K562 (cell line): ENCODE data around the gene CRAT. TPM values are rescaled to one million over a fixed set of nuclear protein-coding genes. Genes with fewer than 3 reads are reported as not detected.
A peak's percentile ranks its signal among the peaks of the same experiment; 100 is the strongest.

ENCODE experiments used
- ATAC-seq: fragments of 200-7000 bp; cut with Tn5 transposase; 3 replicates; pipeline ENCODE4 v1.9.1; 2020; ENCODE audit warnings: moderate library complexity
- BruUV-seq: library from RNA; stranded (reverse); fragments of 400-500 nt; replicated peaks from 2 replicates; lab custom pipeline; 2021; lab: Mats Ljungman, UMichigan
- CTCF ChIA-PET: fragments of 300-600 bp; formaldehyde crosslinking; extraction: SDS; loops from one replicate; lab custom pipeline; 2021; ENCODE audit warnings: low intra/inter-chr PET ratio; lab: Yijun Ruan, JAX
- POLR2A ChIA-PET: fragments of 300-600, 350-650 bp; sonication (Branson Sonifier 250); formaldehyde crosslinking; extraction: SDS; loops from one replicate; lab custom pipeline; 2021; ENCODE audit warnings: antibody characterized with exemption, inconsistent platforms; lab: Yijun Ruan, JAX
- DNase-seq, 4 experiments: peaks; one replicate each; pipeline versions ENCODE4 v3.0.0 to v3.0.0-alpha.2; 2011 to 2018; ENCODE audit warnings: low spot score in 3 of 4, mixed read lengths in 3 of 4; ENCODE audit errors: extremely low read depth in 1 of 4
- FAIRE-seq: peaks from 2 replicates; lab custom pipeline; 2011; peaks lifted over from hg19 to GRCh38; lab: Jason Lieb, UNC
- H2AFZ ChIP-seq: 2 replicates; pipeline ENCODE4 v1.6.0; 2011; ENCODE audit warnings: low read depth, low read length, control low read depth, inconsistent platforms
- H3K27ac ChIP-seq: fragments of 200-600 bp; 3 replicates; pipeline ENCODE4 v1.8.0; 2011; ENCODE audit warnings: low read depth, mild to moderate bottlenecking, control low read depth, inconsistent platforms, low read length, moderate library complexity, mixed read lengths; ENCODE audit errors: extremely low read depth
- H3K27me3 ChIP-seq, 2 experiments: fragments of 300-600 bp in 1 of 2; 2 replicates in 1 of 2; 3 replicates in 1 of 2; pipeline versions ENCODE4 v1.6.0 to v1.8.0; 2011; ENCODE audit warnings: inconsistent platforms in 2 of 2, low read length in 2 of 2, mild to moderate bottlenecking in 1 of 2, mixed read lengths in 1 of 2, moderate library complexity in 1 of 2; ENCODE audit not compliant: control insufficient read depth in 2 of 2, insufficient read depth in 2 of 2
- H3K36me3 ChIP-seq: fragments of 300-600 bp; 3 replicates; pipeline ENCODE4 v1.8.0; 2011; ENCODE audit warnings: mild to moderate bottlenecking, low read length, inconsistent platforms; ENCODE audit not compliant: control insufficient read depth, insufficient read depth
- H3K4me1 ChIP-seq, 2 experiments: fragments of 200-600 bp in 1 of 2; replicated peaks in 1 of 2; 2 replicates in 1 of 2; 3 replicates in 1 of 2; pipeline versions ENCODE4 v1.5.1 to v1.8.0; 2011; ENCODE audit warnings: inconsistent platforms in 2 of 2, low read length in 2 of 2, mild to moderate bottlenecking in 1 of 2, mixed read lengths in 1 of 2, moderate library complexity in 1 of 2; ENCODE audit not compliant: control insufficient read depth in 2 of 2, insufficient read depth in 2 of 2
- H3K4me2 ChIP-seq: 2 replicates; pipeline ENCODE4 v1.6.1; 2011; ENCODE audit warnings: low read length, control low read depth, inconsistent platforms, mixed read lengths; ENCODE audit not compliant: insufficient read depth
- H3K4me3 ChIP-seq: fragments of 200-600 bp; sonication (generic), shearing (Covaris generic); 2 replicates; pipeline ENCODE4 v1.5.1; 2016; ENCODE audit warnings: control low read depth, inconsistent platforms
- H3K79me2 ChIP-seq: fragments of 200-600 bp; 3 replicates; pipeline ENCODE4 v1.8.0; 2011; ENCODE audit warnings: low read length, inconsistent platforms; ENCODE audit not compliant: control insufficient read depth, insufficient read depth
- H3K9ac ChIP-seq, 2 experiments: 2 replicates each; pipeline versions ENCODE4 v1.6.0 to v1.6.1; 2011; ENCODE audit warnings: low read depth in 2 of 2, low read length in 2 of 2, control low read depth in 1 of 2, inconsistent platforms in 1 of 2, mild to moderate bottlenecking in 1 of 2, mixed read lengths in 1 of 2; ENCODE audit not compliant: insufficient read depth in 1 of 2
- H3K9me1 ChIP-seq: one replicate; pipeline ENCODE4 v1.6.0; 2011; ENCODE audit warnings: inconsistent platforms, mild to moderate bottlenecking, low read length, moderate library complexity; ENCODE audit not compliant: control insufficient read depth, insufficient read depth
- H3K9me3 ChIP-seq: replicated peaks from 2 replicates; pipeline ENCODE4 v1.5.1; 2011; ENCODE audit warnings: low read depth, low read length, inconsistent platforms; ENCODE audit not compliant: control insufficient read depth, insufficient read depth
- H4K20me1 ChIP-seq: replicated peaks from 2 replicates; pipeline ENCODE4 v1.6.1; 2011; ENCODE audit warnings: low read length, inconsistent platforms, mixed read lengths; ENCODE audit not compliant: control insufficient read depth, insufficient read depth
- CREM ChIP-seq: IDR thresholded peaks from 2 replicates; pipeline ENCODE4 v1.6.1; 2014; ENCODE audit warnings: antibody characterized with exemption, low read depth
- CTCFL ChIP-seq: IDR thresholded peaks from 2 replicates; pipeline ENCODE4 v1.6.1; 2011; ENCODE audit warnings: borderline replicate concordance, low read depth, mild to moderate bottlenecking, moderate library complexity, low read length; ENCODE audit not compliant: insufficient read depth, poor library complexity, severe bottlenecking
- E4F1 ChIP-seq: fragments of 250-450 bp; sonication (Bioruptor Pico); IDR thresholded peaks from 2 replicates; pipeline ENCODE4 v1.5.0; 2021; ENCODE audit warnings: mild to moderate bottlenecking, borderline replicate concordance
- ETS2 ChIP-seq: IDR thresholded peaks from 2 replicates; pipeline ENCODE4 v1.6.1; 2016; ENCODE audit warnings: borderline replicate concordance, missing genetic modification characterization, mild to moderate bottlenecking, moderate library complexity, missing compliant biosample characterization; ENCODE audit not compliant: poor library complexity, severe bottlenecking
- GTF3C2 ChIP-seq: IDR thresholded peaks from 3 replicates; pipeline ENCODE4 v1.6.1; 2011; ENCODE audit warnings: borderline replicate concordance, mild to moderate bottlenecking, moderate library complexity; ENCODE audit not compliant: insufficient read length; ENCODE audit errors: extremely low read depth
- HLTF ChIP-seq: fragments of 450-650 bp; IDR thresholded peaks from 2 replicates; pipeline ENCODE4 v1.6.1; 2016
- HSF4 ChIP-seq: fragments of 250-450 bp; sonication (Bioruptor Pico); IDR thresholded peaks from 2 replicates; pipeline ENCODE4 v2.1.2; 2022; ENCODE audit warnings: mild to moderate bottlenecking, moderate library complexity, borderline replicate concordance
- NFE2 ChIP-seq: IDR thresholded peaks from 2 replicates; pipeline ENCODE4 v1.6.1; 2014; ENCODE audit warnings: antibody characterized with exemption, low read depth
- ZBTB9 ChIP-seq: fragments of 450-650 bp; formaldehyde crosslinking; IDR thresholded peaks from 2 replicates; pipeline ENCODE4 v1.4.0; 2020; ENCODE audit warnings: mild to moderate bottlenecking, moderate library complexity
- WGBS: fragments of 100-300 bp; shearing (Covaris generic); methylation state at CpG from one replicate; pipeline ENCODE4 v1.1.6; 2016; ENCODE audit warnings: low coverage, mixed read lengths; ENCODE audit not compliant: insufficient coverage; ENCODE audit errors: missing lambda C conversion rate; 5-methylcytosine and 5-hydroxymethylcytosine counted together
- in situ Hi-C: fragments of 300-500 bp; cut with MboI; formaldehyde crosslinking; loops from 4 replicates; pipeline ENCODE4 v1.15.0; 2018; ENCODE audit warnings: inconsistent platforms, mixed read lengths
- intact Hi-C: fragments of 100-400 bp; cut with micrococcal nuclease; formaldehyde crosslinking; loops from 2 replicates; pipeline ENCODE4 v1.14.2; 2022
- polyA plus RNA-seq, 8 experiments: library from polyadenylated mRNA; depleted of rRNA in 4 of 8; stranded (reverse) in 5 of 8; unstranded in 3 of 8; fragments of >200 nt; fragmentation: Nextera tagmentation in 2 of 8; fragmentation: Illumina TruSeq in 1 of 8; extraction: Ambion mirVana in 2 of 8; extraction: Trizol in 1 of 8; gene quantifications; 2 replicates each; pipeline versions ENCODE4 v1.2.1 to v1.2.3, GENCODE V29; 2011 to 2014; ENCODE audit warnings: inconsistent platforms in 1 of 8, missing spikeins in 1 of 8
- total RNA-seq, 7 experiments: library from RNA; depleted of rRNA in 6 of 7; stranded (reverse); fragments of >200 nt in 6 of 7; fragmentation: Illumina TruSeq in 2 of 7; extraction: Trizol in 2 of 7; gene quantifications; 2 replicates each; pipeline versions ENCODE4 v1.2.1 to v1.2.3, GENCODE V29; 2011 to 2021; ENCODE audit warnings: low replicate concordance in 1 of 7
- TF ChIP-seq, protein P1 (sequence below), 2 experiments: fragments of 450-650 bp in 1 of 2; sonication (generic) in 1 of 2; formaldehyde crosslinking in 1 of 2; IDR thresholded peaks in 1 of 2; conservative IDR thresholded peaks in 1 of 2; 2 replicates each; pipeline versions ENCODE4 v1.6.1 to v1.8.1; 2016 to 2023; ENCODE audit warnings: mild to moderate bottlenecking in 2 of 2, moderate library complexity in 2 of 2, inconsistent platforms in 1 of 2, missing genetic modification reagents in 1 of 2

The CRAT gene
- total and polyA plus RNA-seq, 9 of the 15 experiments (the other 6 are each of a cell fraction or from before 2014, with no cell fraction given) = 0.20 to 13.8 (median 5.4) TPM

DNA sequence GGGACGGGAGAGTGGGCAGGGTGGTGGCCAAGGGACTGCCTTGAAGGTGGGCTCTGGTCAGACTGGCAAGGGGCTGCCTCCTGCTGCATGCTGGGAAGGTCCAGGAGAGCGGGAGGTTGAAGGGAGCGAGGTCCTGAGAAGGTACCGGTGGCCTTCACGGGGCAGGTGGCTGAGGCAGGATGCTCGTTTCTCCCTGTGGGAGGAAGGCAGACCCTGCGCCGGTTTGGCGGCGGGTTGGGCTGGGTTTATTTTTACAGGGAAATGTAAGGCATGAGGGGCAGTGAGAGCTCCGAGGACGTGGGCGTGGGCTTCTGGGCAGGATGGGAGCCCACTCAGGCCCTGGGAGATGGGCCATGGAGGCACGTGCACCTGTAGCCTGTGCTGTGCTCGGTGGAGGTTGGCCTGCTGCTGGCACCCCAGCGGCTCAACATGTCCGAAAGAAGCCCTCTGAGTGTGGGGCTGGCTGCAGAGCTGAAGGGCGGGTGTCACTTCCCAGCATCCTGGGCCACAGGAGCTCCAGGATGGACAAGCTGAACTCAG, 40.1 kb upstream of the CRAT start:
- in situ Hi-C loops = no loop called here
- H3K9me3 ChIP-seq = no peaks in the 10 kb centered on the region
- peaks cover 23% of the 10 kb centered on the region; the same call in 1 of the 3 replicates for H3K36me3 ChIP-seq
- no peaks in the 10 kb centered on the region for H3K27me3 ChIP-seq
- H3K79me2 ChIP-seq = no peaks in the 10 kb centered on the region
- peaks cover 0 to 23% of the 10 kb centered on the region in 2 experiments; a peak in 1 of 5 replicates for H3K4me1 ChIP-seq
- CTCF ChIA-PET = no interaction called here
- no peak overlapping the region for H3K4me2 ChIP-seq
- POLR2A ChIA-PET = interaction anchor here (0.7 to 1.2 kb wide), 2 partner anchors 18 to 226 kb away, joined by 3 to 4 read pairs; no protein-coding TSS in a partner anchor
- 77% methylated on average over 15 of the region's 18 CpGs for WGBS
- no peak for DNase-seq
- ATAC-seq = no peak
- no peaks in the 10 kb centered on the region for H4K20me1 ChIP-seq
- no peaks in the 10 kb centered on the region for H3K9me1 ChIP-seq
- H2AFZ ChIP-seq = no peak overlapping the region
- TF ChIP-seq, protein P1, sequence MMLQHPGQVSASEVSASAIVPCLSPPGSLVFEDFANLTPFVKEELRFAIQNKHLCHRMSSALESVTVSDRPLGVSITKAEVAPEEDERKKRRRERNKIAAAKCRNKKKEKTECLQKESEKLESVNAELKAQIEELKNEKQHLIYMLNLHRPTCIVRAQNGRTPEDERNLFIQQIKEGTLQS (IDR thresholded peaks at IDR 0.05) = no peak
- TF ChIP-seq, protein P1 (CRISPR knock-in tag; conservative IDR thresholded peaks at IDR 0.05) = no peak
- TF ChIP-seq ZBTB9 (no peak), GTF3C2 (no peak), ETS2 (no peak), NFE2 (no peak), CREM (no peak), HSF4 (CRISPR knock-in tag) (no peak), HLTF (no peak), CTCFL (no peak), E4F1 (no peak)
- H3K4me3 ChIP-seq = no peak overlapping the region
- no peak overlapping the region for H3K27ac ChIP-seq
- no peak for FAIRE-seq
- no TSS peak for BruUV-seq
- intact Hi-C loops = no loop called here
- H3K9ac ChIP-seq = peak overlapping the region in 1 of 2 experiments; percentile 17; a peak in 1 of 4 replicates
